ENCODE results near the gene TPD52L2.

DNA sequence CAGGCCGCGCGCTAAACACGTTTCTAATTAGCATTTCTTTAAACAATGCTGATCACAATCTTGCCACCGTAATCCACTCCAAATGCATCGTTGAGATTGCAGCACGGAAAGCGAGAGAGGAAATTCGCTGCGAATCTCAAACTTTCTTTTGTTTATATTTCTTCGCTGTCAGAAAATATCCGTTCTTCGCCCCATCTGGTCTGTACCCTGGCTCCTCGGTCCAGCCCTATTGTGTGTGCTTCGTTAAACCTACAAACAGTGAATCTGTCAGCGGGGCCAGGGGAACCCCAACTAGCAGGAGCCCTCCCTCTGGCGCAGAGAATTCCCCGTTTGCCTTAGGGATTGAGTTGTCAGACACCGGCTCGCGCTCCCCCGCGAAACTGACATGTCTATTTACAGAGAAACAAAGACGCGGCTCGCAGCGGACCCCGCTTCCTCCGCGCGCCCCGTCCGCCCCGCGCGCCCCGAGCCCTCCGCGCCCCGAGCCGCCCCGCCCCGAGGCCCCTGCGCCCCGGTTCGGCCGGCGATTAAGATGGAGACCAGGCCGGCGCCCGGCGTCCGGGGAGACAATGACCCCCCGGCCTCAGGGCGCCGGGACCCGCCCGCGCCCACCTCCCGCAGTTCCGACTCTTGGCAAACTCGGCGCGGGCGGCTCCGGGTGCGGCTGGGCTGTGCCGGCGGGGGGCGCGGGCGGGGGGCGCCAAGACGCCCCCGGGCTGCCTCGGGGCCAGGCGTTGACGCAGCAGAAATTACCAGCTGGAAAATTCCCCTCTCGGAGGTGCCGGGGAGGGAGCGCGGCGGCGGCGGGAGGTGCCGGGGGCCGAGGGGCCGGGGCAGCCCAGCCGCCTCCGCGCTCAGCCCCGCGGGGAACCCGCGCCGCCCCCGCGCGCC, 34.9 kb upstream of the TPD52L2 start:
- no peak for TF ChIP-seq POLR2A (IDR thresholded peaks at IDR 0.05)
- TF ChIP-seq, protein P1, sequence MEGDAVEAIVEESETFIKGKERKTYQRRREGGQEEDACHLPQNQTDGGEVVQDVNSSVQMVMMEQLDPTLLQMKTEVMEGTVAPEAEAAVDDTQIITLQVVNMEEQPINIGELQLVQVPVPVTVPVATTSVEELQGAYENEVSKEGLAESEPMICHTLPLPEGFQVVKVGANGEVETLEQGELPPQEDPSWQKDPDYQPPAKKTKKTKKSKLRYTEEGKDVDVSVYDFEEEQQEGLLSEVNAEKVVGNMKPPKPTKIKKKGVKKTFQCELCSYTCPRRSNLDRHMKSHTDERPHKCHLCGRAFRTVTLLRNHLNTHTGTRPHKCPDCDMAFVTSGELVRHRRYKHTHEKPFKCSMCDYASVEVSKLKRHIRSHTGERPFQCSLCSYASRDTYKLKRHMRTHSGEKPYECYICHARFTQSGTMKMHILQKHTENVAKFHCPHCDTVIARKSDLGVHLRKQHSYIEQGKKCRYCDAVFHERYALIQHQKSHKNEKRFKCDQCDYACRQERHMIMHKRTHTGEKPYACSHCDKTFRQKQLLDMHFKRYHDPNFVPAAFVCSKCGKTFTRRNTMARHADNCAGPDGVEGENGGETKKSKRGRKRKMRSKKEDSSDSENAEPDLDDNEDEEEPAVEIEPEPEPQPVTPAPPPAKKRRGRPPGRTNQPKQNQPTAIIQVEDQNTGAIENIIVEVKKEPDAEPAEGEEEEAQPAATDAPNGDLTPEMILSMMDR (IDR thresholded peaks at IDR 0.05), result no peak
